ENCODE results near the gene PLCD3.

GRCh38 chr17:45086391-45086790 lies 45.9 kb downstream of the PLCD3 start:
- TF ChIP-seq CTCF (IDR thresholded peaks at IDR 0.05) (no peak), POLR2AphosphoS5 (IDR thresholded peaks at IDR 0.05) (no peak), POLR2A (IDR thresholded peaks at IDR 0.05) (no peak), EP300 (IDR thresholded peaks at IDR 0.05) (no peak)
